SK-N-DZ (cell line): ENCODE measurements around the gene TBCK. TPM values are rescaled to one million over a fixed set of nuclear protein-coding genes. Genes with fewer than 3 reads are reported as not detected.

Experiments used
- DNase-seq: peaks from one replicate; pipeline ENCODE4 v3.0.0-alpha.2; 2015; ENCODE audit warnings: low spot score
- polyA plus RNA-seq, 2 experiments: library from polyadenylated mRNA; depleted of rRNA; stranded (reverse); fragments of >200 nt; gene quantifications; 2 replicates each; pipeline ENCODE4 v1.2.3, GENCODE V29; 2014

TBCK gene
- polyA plus RNA-seq (2014; cell fraction: cytosol; rRNA removed): 13.8 and 17.3 TPM in 2 replicates
- 49.0 and 55.6 TPM in 2 replicates for polyA plus RNA-seq (2014; cell fraction: nucleus; rRNA removed)

- peak; percentile 93 for DNase-seq
Measured at GRCh38 chr4:106315968-106316772, at the start of gene TBCK, which contains the start of gene AIMP1. Gene TBCK, minus strand, starts transcription at chr4:106316209. Its CDS starts 7,249 bp downstream, at chr4:106308960. Gene AIMP1, plus strand, starts transcription at chr4:106316550. Its CDS starts 8,460 bp downstream, at chr4:106325010.

- no peak for DNase-seq
Measured at GRCh38 chr4:106365613-106366012, 49.6 kb upstream of the TBCK start.

- no peak for DNase-seq
Measured at GRCh38 chr4:106364282-106364681, 48.3 kb upstream of the TBCK start.

GRCh38 chr4:106362086-106362825, 46.2 kb upstream of the TBCK start:
- no peak for DNase-seq

- DNase-seq: no peak
Measured at GRCh38 chr4:106358899-106359298, 42.9 kb upstream of the TBCK start.

- no peak for DNase-seq
Measured at GRCh38 chr4:106355193-106355592, 39.2 kb upstream of the TBCK start.

- DNase-seq: no peak
Measured at GRCh38 chr4:106353786-106354185, 37.8 kb upstream of the TBCK start.

GRCh38 chr4:106351016-106351415, 35.0 kb upstream of the TBCK start:
- DNase-seq: no peak

- no peak for DNase-seq
Measured at GRCh38 chr4:106347167-106347566, 31.2 kb upstream of the TBCK start.

- no peak for DNase-seq
Measured at GRCh38 chr4:106344647-106344970, 28.6 kb upstream of the TBCK start.

- DNase-seq: no peak
Measured at GRCh38 chr4:106343865-106344646, 28.0 kb upstream of the TBCK start.

- DNase-seq: no peak
Measured at GRCh38 chr4:106340774-106341173, 24.8 kb upstream of the TBCK start.

- no peak for DNase-seq
Measured at GRCh38 chr4:106339431-106339830, 23.4 kb upstream of the TBCK start.

- no peak for DNase-seq
Measured at GRCh38 chr4:106338671-106339070, 22.7 kb upstream of the TBCK start.

- DNase-seq: no peak
Measured at GRCh38 chr4:106337916-106338315, 21.9 kb upstream of the TBCK start.

GRCh38 chr4:106336618-106337017, 20.6 kb upstream of the TBCK start:
- no peak for DNase-seq

GRCh38 chr4:106334741-106335470, 18.9 kb upstream of the TBCK start:
- no peak for DNase-seq

GRCh38 chr4:106333186-106333585, 17.2 kb upstream of the TBCK start:
- DNase-seq: no peak

GRCh38 chr4:106329041-106329618, 13.1 kb upstream of the TBCK start:
- peak; percentile 10 for DNase-seq

- no peak for DNase-seq
Measured at GRCh38 chr4:106325800-106326199, 9.8 kb upstream of the TBCK start.

GRCh38 chr4:106323119-106323518, 7.1 kb upstream of the TBCK start:
- no peak for DNase-seq
